H1 (cell line): Measurements from ENCODE around the gene MBTPS1. TPM values are rescaled to one million over a fixed set of nuclear protein-coding genes. Genes with fewer than 3 reads are reported as not detected.

ENCODE experiments used
- CTCF ChIA-PET: fragments of 300-600 bp; sonication (Branson Sonifier 250); formaldehyde crosslinking; loops from one replicate; lab custom pipeline; 2021; ENCODE audit not compliant: partially characterized antibody; lab: Charles Lee
- POLR2A ChIA-PET: fragments of 300-600 bp; sonication (Branson Sonifier 250); formaldehyde crosslinking; loops from one replicate; lab custom pipeline; 2021; ENCODE audit warnings: inconsistent platforms; ENCODE audit not compliant: partially characterized antibody; lab: Charles Lee
- DNase-seq, 2 experiments: peaks; one replicate each; pipeline versions ENCODE4 v3.0.0 to v3.0.0-alpha.2; 2010 to 2022; ENCODE audit warnings: low spot score in 2 of 2, low read depth in 1 of 2, mixed read lengths in 1 of 2
- FAIRE-seq: peaks from 2 replicates; lab custom pipeline; 2011; peaks lifted over from hg19 to GRCh38; lab: Jason Lieb, UNC
- H2AFZ ChIP-seq: 2 replicates; pipeline ENCODE4 v1.8.1; 2012; ENCODE audit warnings: low read length, inconsistent platforms
- H2AK5ac ChIP-seq: 2 replicates; pipeline ENCODE4 v1.6.1; 2013; ENCODE audit warnings: low read depth, low read length
- H2BK120ac ChIP-seq: replicated peaks from 2 replicates; pipeline ENCODE3; 2013; ENCODE audit warnings: low read depth, low read length, inconsistent platforms
- H2BK12ac ChIP-seq: 2 replicates; pipeline ENCODE4 v1.6.1; 2013; ENCODE audit warnings: low read depth, low read length
- H2BK15ac ChIP-seq: 2 replicates; pipeline ENCODE4 v1.6.1; 2013; ENCODE audit warnings: low read length
- H2BK20ac ChIP-seq: 2 replicates; pipeline ENCODE4 v1.6.1; 2013; ENCODE audit warnings: low read length
- H2BK5ac ChIP-seq: 2 replicates; pipeline ENCODE4 v1.6.1; 2013; ENCODE audit warnings: low read depth, low read length
- H3K14ac ChIP-seq: 2 replicates; pipeline ENCODE4 v1.6.1; 2013; ENCODE audit warnings: inconsistent platforms; ENCODE audit not compliant: insufficient read length
- H3K18ac ChIP-seq: 2 replicates; pipeline ENCODE4 v1.6.1; 2013; ENCODE audit warnings: low read length; ENCODE audit errors: extremely low read depth
- H3K23ac ChIP-seq: 2 replicates; pipeline ENCODE4 v1.6.1; 2013; ENCODE audit warnings: inconsistent platforms; ENCODE audit not compliant: insufficient read length
- H3K23me2 ChIP-seq: 2 replicates; pipeline ENCODE4 v1.6.1; 2013; ENCODE audit warnings: low read depth, low read length
- H3K27ac ChIP-seq: 2 replicates; pipeline ENCODE4 v1.6.1; 2011; ENCODE audit warnings: low read depth, low read length, inconsistent platforms
- H3K27me3 ChIP-seq, 4 experiments: replicated peaks in 1 of 4; 1 replicate in 1 of 4; 2 replicates in 3 of 4; pipeline versions ENCODE4 v1.6.1 to v1.8.1; 2011 to 2013; ENCODE audit warnings: low read length in 3 of 4, mild to moderate bottlenecking in 3 of 4, inconsistent platforms in 2 of 4, mixed read lengths in 2 of 4, moderate library complexity in 1 of 4; ENCODE audit not compliant: control insufficient read depth in 3 of 4, insufficient read depth in 3 of 4; ENCODE audit errors: extremely low read depth in 1 of 4
- H3K36me3 ChIP-seq, 4 experiments: 2 replicates each; pipeline versions ENCODE4 v1.6.1 to v1.8.1; 2011 to 2013; ENCODE audit warnings: mild to moderate bottlenecking in 4 of 4, low read length in 3 of 4, moderate library complexity in 2 of 4, control low read depth in 1 of 4, inconsistent platforms in 1 of 4; ENCODE audit not compliant: insufficient read depth in 4 of 4, control insufficient read depth in 2 of 4
- H3K4ac ChIP-seq: replicated peaks from 2 replicates; pipeline ENCODE3; 2013; ENCODE audit warnings: low read length, low read depth, mixed read lengths, inconsistent platforms; ENCODE audit not compliant: insufficient read length
- H3K4me1 ChIP-seq, 4 experiments: replicated peaks in 1 of 4; 1 replicate in 1 of 4; 2 replicates in 3 of 4; pipeline versions ENCODE4 v1.6.1 to v1.8.1; 2011 to 2013; ENCODE audit warnings: low read length in 3 of 4, inconsistent platforms in 2 of 4, mixed read lengths in 1 of 4; ENCODE audit not compliant: insufficient read depth in 4 of 4, control insufficient read depth in 3 of 4
- H3K4me2 ChIP-seq, 2 experiments: 2 replicates each; pipeline versions ENCODE4 v1.6.1 to v1.8.1; 2011 to 2013; ENCODE audit warnings: low read depth in 2 of 2, low read length in 2 of 2, control low read depth in 1 of 2, inconsistent platforms in 1 of 2, mild to moderate bottlenecking in 1 of 2; ENCODE audit not compliant: insufficient read depth in 1 of 2
- H3K4me3 ChIP-seq, 4 experiments: fragments of 200-600, 300-600 bp in 1 of 4; sonication (generic), shearing (Covaris generic), sonication (Bioruptor Twin) in 1 of 4; 2 replicates each; pipeline versions ENCODE4 v1.5.1 to v1.8.1; 2011 to 2016; ENCODE audit warnings: low read length in 4 of 4, low read depth in 3 of 4, control low read depth in 2 of 4, inconsistent platforms in 2 of 4, mild to moderate bottlenecking in 2 of 4, mixed read lengths in 1 of 4, moderate library complexity in 1 of 4; ENCODE audit not compliant: insufficient read depth in 2 of 4; ENCODE audit errors: extremely low read depth in 1 of 4
- H3K56ac ChIP-seq: replicated peaks from 2 replicates; pipeline ENCODE3; 2013; ENCODE audit warnings: low read depth, mild to moderate bottlenecking, mixed read lengths, low read length, inconsistent platforms; ENCODE audit not compliant: insufficient read length
- H3K79me1 ChIP-seq: 2 replicates; pipeline ENCODE4 v1.6.1; 2013; ENCODE audit warnings: low read depth, low read length, control low read depth
- H3K79me2 ChIP-seq, 2 experiments: 2 replicates each; pipeline versions ENCODE4 v1.6.1 to v1.8.1; 2012 to 2013; ENCODE audit warnings: low read length in 2 of 2, mild to moderate bottlenecking in 2 of 2, inconsistent platforms in 1 of 2; ENCODE audit not compliant: insufficient read depth in 2 of 2, control insufficient read depth in 1 of 2
- H3K9ac ChIP-seq, 4 experiments: replicated peaks in 1 of 4; 1 replicate in 1 of 4; 2 replicates in 3 of 4; pipeline versions ENCODE4 v1.6.1 to v1.8.1; 2011 to 2013; ENCODE audit warnings: low read depth in 3 of 4, low read length in 3 of 4, control low read depth in 2 of 4, mild to moderate bottlenecking in 2 of 4, moderate library complexity in 2 of 4, inconsistent platforms in 1 of 4; ENCODE audit errors: extremely low read depth in 1 of 4
- H3K9me3 ChIP-seq, 2 experiments: 2 replicates each; pipeline versions ENCODE4 v1.6.1 to v1.8.1; 2012 to 2013; ENCODE audit warnings: mild to moderate bottlenecking in 2 of 2, moderate library complexity in 2 of 2, control low read depth in 1 of 2, inconsistent platforms in 1 of 2, low read depth in 1 of 2, low read length in 1 of 2, mixed read lengths in 1 of 2; ENCODE audit not compliant: insufficient read depth in 2 of 2
- H4K20me1 ChIP-seq, 2 experiments: replicated peaks in 1 of 2; 2 replicates each; pipeline versions ENCODE3 to v1.8.1; 2011 to 2013; ENCODE audit warnings: inconsistent platforms in 2 of 2, low read length in 2 of 2, mild to moderate bottlenecking in 1 of 2; ENCODE audit not compliant: insufficient read depth in 2 of 2, control insufficient read depth in 1 of 2
- H4K5ac ChIP-seq: 2 replicates; pipeline ENCODE4 v1.6.1; 2013; ENCODE audit warnings: low read length, low read depth, mixed read lengths, inconsistent platforms; ENCODE audit not compliant: insufficient read length
- H4K8ac ChIP-seq: 2 replicates; pipeline ENCODE4 v1.8.0; 2013; ENCODE audit warnings: mild to moderate bottlenecking, moderate library complexity, low read length, inconsistent platforms; ENCODE audit not compliant: insufficient read depth; ENCODE audit errors: extremely low read depth
- H4K91ac ChIP-seq: replicated peaks from 2 replicates; pipeline ENCODE3; 2013; ENCODE audit warnings: low read length, mixed read lengths, inconsistent platforms; ENCODE audit not compliant: insufficient read length
- ATF3 ChIP-seq: IDR thresholded peaks from 2 replicates; pipeline ENCODE4 v1.6.1; 2011; ENCODE audit warnings: low read depth, mild to moderate bottlenecking, low read length; ENCODE audit not compliant: insufficient read depth
- BACH1 ChIP-seq: IDR thresholded peaks from 2 replicates; pipeline ENCODE4 v1.6.1; 2012; ENCODE audit warnings: low read length, improper control_type of control experiment
- CEBPB ChIP-seq: IDR thresholded peaks from 2 replicates; pipeline ENCODE4 v1.6.1; 2012; ENCODE audit warnings: low read depth, low read length
- GTF2F1 ChIP-seq: IDR thresholded peaks from 2 replicates; pipeline ENCODE4 v1.6.1; 2012; ENCODE audit warnings: low read depth, low read length, improper control_type of control experiment, borderline replicate concordance
- HDAC2 ChIP-seq, 2 experiments: fragments of 300-600 bp in 1 of 2; sonication (generic) in 1 of 2; IDR thresholded peaks; 2 replicates each; pipeline ENCODE4 v1.6.1; 2011 to 2012; ENCODE audit warnings: low read depth in 2 of 2, low read length in 2 of 2, mild to moderate bottlenecking in 2 of 2, moderate library complexity in 2 of 2, borderline replicate concordance in 1 of 2, inconsistent platforms in 1 of 2
- JUN ChIP-seq: IDR thresholded peaks from 2 replicates; pipeline ENCODE4 v1.6.1; 2011; ENCODE audit warnings: low read depth, mild to moderate bottlenecking, improper control_type of control experiment, low read length
- KDM5A ChIP-seq: fragments of 200-600 bp; IDR thresholded peaks from 2 replicates; pipeline ENCODE4 v1.7.1; 2012; ENCODE audit warnings: mild to moderate bottlenecking, low read length, inconsistent platforms, mixed read lengths
- PHF8 ChIP-seq: fragments of 200-600 bp; sonication (generic); conservative IDR thresholded peaks from 2 replicates; pipeline ENCODE4 v1.7.1; 2012; ENCODE audit warnings: low read depth, mild to moderate bottlenecking, inconsistent platforms, low read length, moderate library complexity
- POLR2A ChIP-seq, 2 experiments: IDR thresholded peaks; 1 replicate in 1 of 2; 2 replicates in 1 of 2; pipeline ENCODE4 v1.6.1; 2011; ENCODE audit warnings: low read depth in 2 of 2, low read length in 2 of 2, mild to moderate bottlenecking in 2 of 2; ENCODE audit errors: control extremely low read depth in 1 of 2
- SIN3A ChIP-seq, 2 experiments: IDR thresholded peaks in 1 of 2; conservative IDR thresholded peaks in 1 of 2; 2 replicates each; pipeline ENCODE4 v1.6.1; 2011 to 2012; ENCODE audit warnings: low read length in 2 of 2, improper control_type of control experiment in 1 of 2, low read depth in 1 of 2, mild to moderate bottlenecking in 1 of 2
- SP1 ChIP-seq: IDR thresholded peaks from 2 replicates; pipeline ENCODE4 v1.6.1; 2011; ENCODE audit warnings: low read depth, low read length
- SP2 ChIP-seq: IDR thresholded peaks from 2 replicates; pipeline ENCODE4 v1.6.1; 2012; ENCODE audit warnings: mild to moderate bottlenecking, low read length, inconsistent platforms
- TAF7 ChIP-seq: optimal IDR thresholded peaks from 2 replicates; pipeline ENCODE3; 2011; ENCODE audit warnings: low read depth, mild to moderate bottlenecking, inconsistent platforms, low read length, moderate library complexity, borderline replicate concordance
- TBP ChIP-seq: IDR thresholded peaks from 2 replicates; pipeline ENCODE4 v1.6.1; 2011; ENCODE audit warnings: low read depth, low read length, improper control_type of control experiment
- WGBS, 2 experiments: shearing (Covaris generic) in 1 of 2; methylation state at CpG; one replicate each; pipeline versions ENCODE4 v1.1.6 to v1.1.7; 2013 to 2015; ENCODE audit warnings: low lambda C conversion rate in 2 of 2, mixed read lengths in 2 of 2, inconsistent platforms in 1 of 2, low coverage in 1 of 2, missing lambda C conversion rate in 1 of 2; ENCODE audit not compliant: insufficient replicate concordance in 2 of 2, insufficient coverage in 1 of 2, insufficient read length in 1 of 2; ENCODE audit errors: extremely low coverage in 1 of 2, missing lambda C conversion rate in 1 of 2; 5-methylcytosine and 5-hydroxymethylcytosine counted together
- polyA plus RNA-seq, 7 experiments: library from polyadenylated mRNA; depleted of rRNA in 3 of 7; stranded (reverse) in 5 of 7; unstranded in 2 of 7; fragments of >200 nt in 5 of 7; fragments of 200-250 nt in 2 of 7; gene quantifications; 1 replicate in 5 of 7; 2 replicates in 1 of 7; 4 replicates in 1 of 7; pipeline versions ENCODE4 v1.2.1 to v1.2.3, GENCODE V29; 2011 to 2013; ENCODE audit warnings: missing spikeins in 2 of 7, mixed read lengths in 2 of 7
- total RNA-seq: library from RNA; stranded (reverse); fragmentation: NEBNext Ultra II Directional; extraction: Animal tissue kit (Norgen Biotek cat#: 25700); gene quantifications from 2 replicates; pipeline ENCODE4 v1.2.1, GENCODE V29; 2021

MBTPS1 gene
- total and polyA plus RNA-seq, 2 of the 8 experiments (the other 6 are each of a cell fraction or from before 2014, with no cell fraction given) = 30.6 to 53.3 TPM

DNA sequence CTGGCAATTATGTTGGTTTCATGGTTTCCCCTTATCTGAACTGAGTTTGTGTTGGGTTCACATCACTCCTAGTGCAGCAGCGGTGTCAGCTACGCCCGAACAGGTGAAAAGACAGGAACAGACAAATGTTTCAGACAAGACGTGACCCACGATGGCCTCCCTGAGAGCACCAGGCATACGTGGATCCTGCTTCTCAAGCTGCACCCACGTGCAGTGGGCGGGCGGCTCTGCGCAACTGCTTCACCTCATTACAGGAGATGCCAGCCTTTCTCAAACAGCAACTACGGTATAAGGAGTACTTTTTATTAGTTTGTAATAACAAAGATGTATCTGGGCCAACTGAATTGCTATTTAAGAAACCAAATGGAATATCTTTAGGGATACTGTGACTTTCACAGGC, 41.4 kb downstream of the MBTPS1 start:
- FAIRE-seq = no peak
- Histone ChIP-seq H4K8ac (no peak overlapping the region), H3K79me2 (peaks cover 0 to 8% of the 10 kb centered on the region in 2 experiments; a peak in 2 of 4 replicates), H3K4ac (no peak overlapping the region), H4K5ac (no peak overlapping the region), H3K18ac (no peak overlapping the region), H4K20me1 (peaks cover 2 to 3% of the 10 kb centered on the region in 2 experiments), H3K4me2 (no peak overlapping the region), H3K23ac (no peak overlapping the region), H3K56ac (no peak overlapping the region), H2AK5ac (no peak overlapping the region), H3K79me1 (no peaks in the 10 kb centered on the region; the same call in 1 of the 2 replicates), H2AFZ (no peak overlapping the region), H3K4me3 (no peak overlapping the region), H3K14ac (no peak overlapping the region), H3K9me3 (no peaks in the 10 kb centered on the region), H2BK15ac (no peak overlapping the region), H3K4me1 (no peaks in the 10 kb centered on the region), H3K27ac (no peak overlapping the region), H3K27me3 (no peaks in the 10 kb centered on the region), H2BK5ac (no peak overlapping the region), H3K36me3 (peaks cover 9 to 37% (median 19%) of the 10 kb centered on the region in 4 experiments; a peak in 6 of 8 replicates), H2BK120ac (no peak overlapping the region), H3K23me2 (no peaks in the 10 kb centered on the region), H2BK12ac (no peak overlapping the region), H3K9ac (no peak overlapping the region), H4K91ac (no peak overlapping the region), H2BK20ac (no peak overlapping the region)
- WGBS, 2 experiments = 85% methylated on average over 11 of the region's 11 CpGs; no CpG with 5 or more reads in 1 of the 2 experiments
- DNase-seq = no peak
- POLR2A ChIA-PET = no interaction called here
- CTCF ChIA-PET = interaction anchor here (0.8 to 2.3 kb wide), 4 partner anchors 9 to 119 kb away, joined by 4 to 13 read pairs (median 6); no protein-coding TSS in a partner anchor
- TF ChIP-seq KDM5A (no peak), HDAC2 (IDR thresholded peaks at IDR 0.05; ENCODE audit: borderline replicate concordance in 1 of 2, low read depth in 2 of 2, low read length in 2 of 2) (no peak), TAF7 (no peak), BACH1 (no peak), PHF8 (no peak), ATF3 (no peak), SP1 (no peak), GTF2F1 (no peak), JUN (no peak), POLR2A (IDR thresholded peaks at IDR 0.05; ENCODE audit: control extremely low read depth in 1 of 2, low read depth in 2 of 2, low read length in 2 of 2) (no peak), CEBPB (no peak), SP2 (no peak), TBP (no peak), SIN3A (conservative IDR thresholded peaks at IDR 0.05 in 1 of 2, IDR thresholded peaks at IDR 0.05 in 1 of 2; ENCODE audit: low read depth in 1 of 2, low read length in 2 of 2) (no peak)
